Stomach (tissue), 4 donors: ENCODE results near the gene GLIPR1.

Experiments used
- CTCF ChIP-seq, 7 experiments: fragments of 450-650 bp in 4 of 7; fragments of 200-600 bp in 3 of 7; sonication (generic) in 3 of 7; IDR thresholded peaks; one replicate each; pipeline ENCODE4 v1.5.1; 2016 to 2019; ENCODE audit warnings: antibody characterized with exemption in 7 of 7, control low read depth in 2 of 7, mild to moderate bottlenecking in 1 of 7
- EP300 ChIP-seq: sonication (generic); formaldehyde crosslinking; IDR thresholded peaks from one replicate; pipeline ENCODE4 v1.6.1; 2017; ENCODE audit warnings: antibody characterized with exemption
- POLR2A ChIP-seq, 4 donors: fragments of 450-650 bp; IDR thresholded peaks; one replicate each; pipeline ENCODE4 v1.6.1; 2016; ENCODE audit warnings: antibody characterized with exemption in 4 of 4, control low read depth in 2 of 4, mild to moderate bottlenecking in 1 of 4, moderate library complexity in 1 of 4

GRCh38 chr12:75459755-75460154, 20.8 kb upstream of the GLIPR1 start:
- TF ChIP-seq POLR2A (IDR thresholded peaks at IDR 0.05) (no peak), CTCF (IDR thresholded peaks at IDR 0.05) (no peak), EP300 (no peak)
